ENCODE measurements around the gene ADGRD1.

The ADGRD1 gene

GRCh38 chr12:131006036-131006735, 52.5 kb downstream of the ADGRD1 start:
- no peak for DNase-seq (ENCODE audit: low read depth in 3 of 3)

DNA sequence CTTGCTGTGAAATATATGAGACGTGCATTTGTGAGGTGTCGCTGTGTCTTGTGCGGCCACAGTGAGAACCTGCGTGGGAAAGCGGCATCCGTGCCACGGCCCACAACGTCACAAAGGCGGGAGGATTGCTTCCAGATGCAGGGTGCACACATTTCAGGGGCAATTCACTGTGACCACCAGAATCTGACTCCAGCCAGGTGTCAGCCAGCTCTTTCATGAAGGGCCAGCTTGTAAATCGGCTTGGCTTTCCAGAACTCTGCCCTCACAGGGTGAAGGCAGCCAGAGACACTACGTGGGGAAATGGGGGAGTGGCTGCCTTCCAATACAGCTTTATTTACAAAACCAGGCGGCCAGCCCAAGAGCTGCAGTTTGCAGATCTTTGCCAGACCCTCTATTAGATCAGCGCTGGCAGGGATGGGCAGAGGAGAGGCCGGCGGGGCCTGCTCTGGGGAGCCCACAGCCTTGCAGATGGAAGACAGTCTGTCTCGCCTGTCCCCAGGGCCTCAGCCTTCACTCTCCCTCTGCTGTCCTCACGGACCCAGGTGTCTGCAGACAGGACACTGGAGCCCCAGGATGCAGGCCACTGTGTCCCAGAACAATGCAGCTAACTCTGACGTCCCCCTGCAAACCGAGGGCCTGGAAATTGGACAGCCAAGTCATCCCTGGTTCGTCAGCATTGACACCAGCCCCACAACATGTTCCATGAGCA, 53.5 kb downstream of the ADGRD1 start:
- no peak for DNase-seq (ENCODE audit: low read depth in 3 of 3)

GRCh38 chr12:131007740-131008117, 54.0 kb downstream of the ADGRD1 start:
- no peak for DNase-seq (ENCODE audit: low read depth in 3 of 3)

DNA sequence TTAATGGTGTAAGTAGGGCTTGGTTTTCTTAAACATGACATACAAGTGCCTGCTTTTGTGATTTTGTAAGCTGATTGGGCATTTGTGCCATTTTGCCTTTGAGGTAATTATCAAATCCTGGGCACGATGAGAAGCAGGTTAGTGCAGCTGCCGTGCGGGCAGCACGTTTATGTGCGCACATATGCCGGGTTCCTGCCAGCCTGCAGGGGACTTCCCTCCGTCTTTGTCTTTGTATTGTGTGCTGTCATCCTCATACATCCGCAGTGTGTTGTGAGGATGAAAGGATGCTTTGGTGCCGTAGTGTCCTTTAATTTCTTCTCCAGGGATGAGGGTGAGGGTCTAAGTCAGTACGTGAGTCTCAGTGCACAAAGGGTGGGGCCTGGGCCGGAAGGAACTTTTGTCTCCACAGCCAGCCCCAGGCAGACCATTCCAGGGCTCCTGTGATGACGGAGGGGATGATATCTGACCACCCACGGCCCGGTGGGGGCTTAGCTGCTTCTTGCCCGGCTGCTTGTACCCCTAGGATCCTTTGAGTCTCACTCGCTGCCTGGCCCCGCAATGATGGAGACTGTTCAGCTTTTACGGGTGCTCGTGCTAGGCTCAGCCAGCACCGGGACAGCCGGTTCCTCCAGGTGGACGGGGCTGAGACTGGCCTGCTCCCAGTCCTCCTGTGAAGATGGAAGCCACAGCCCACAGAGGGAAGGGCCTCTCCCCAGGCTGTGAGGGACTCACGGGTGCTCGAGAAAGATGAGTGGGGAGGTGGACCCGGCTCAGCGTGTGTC, 54.6 kb downstream of the ADGRD1 start:
- no peak for DNase-seq (ENCODE audit: low read depth in 3 of 3)

DNA sequence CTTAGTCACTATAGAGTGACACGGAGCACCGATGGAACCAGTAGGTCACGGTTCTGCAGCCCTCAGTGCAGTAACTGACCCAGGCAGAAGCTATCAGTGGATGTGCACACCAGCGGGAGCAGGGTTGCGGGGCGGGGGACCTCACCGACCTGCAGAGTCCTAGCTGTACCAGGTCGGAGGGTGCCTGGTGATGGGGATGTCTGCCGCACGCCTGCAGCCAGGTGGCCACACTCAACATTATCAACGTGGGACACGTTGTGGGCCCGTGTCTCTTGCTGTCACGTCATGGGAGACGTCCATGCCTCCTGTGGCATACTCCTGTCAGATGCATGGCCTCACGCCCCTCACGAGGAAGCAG, 55.2 kb downstream of the ADGRD1 start:
- DNase-seq (ENCODE audit: low read depth in 3 of 3) = no peak

DNA sequence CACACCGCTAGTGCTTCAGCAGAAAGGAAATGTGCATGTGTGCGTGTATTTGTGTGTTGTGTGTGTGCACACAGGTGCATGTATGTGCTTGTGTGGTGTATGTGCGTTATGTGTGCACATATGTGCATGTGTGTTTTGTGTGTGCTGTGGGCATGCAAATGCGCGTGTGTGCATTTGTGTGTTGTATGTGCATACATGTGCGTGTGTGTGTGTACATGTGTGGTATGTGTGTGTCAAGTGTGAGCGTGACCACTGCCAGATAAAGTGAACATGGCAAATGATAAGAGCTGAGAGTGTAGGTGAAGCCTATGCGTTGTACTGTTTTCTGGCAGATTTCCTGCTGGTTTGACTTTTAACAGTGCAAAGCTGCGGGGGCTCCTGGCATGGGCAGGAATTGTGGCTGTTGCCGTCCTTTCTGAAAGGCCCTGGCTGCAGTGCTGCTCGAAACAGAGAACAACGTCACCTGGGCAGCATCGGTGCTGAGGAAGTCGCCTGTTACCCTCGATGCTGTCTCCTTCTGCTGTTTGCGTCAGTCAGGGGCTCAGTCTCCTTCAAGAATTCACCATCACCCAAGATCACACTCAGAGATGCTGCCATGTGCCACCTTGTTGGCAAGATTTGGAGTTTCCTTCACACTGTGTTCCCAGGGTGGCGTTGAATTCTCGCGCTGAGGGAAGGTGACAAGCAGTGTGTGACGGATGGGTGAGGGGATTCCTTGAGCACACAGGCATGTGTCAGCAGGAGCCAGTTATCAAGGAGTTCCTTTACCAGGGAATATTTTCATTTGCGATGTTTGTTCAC, 56.1 kb downstream of the ADGRD1 start:
- no peak for DNase-seq (ENCODE audit: low read depth in 3 of 3)

DNA sequence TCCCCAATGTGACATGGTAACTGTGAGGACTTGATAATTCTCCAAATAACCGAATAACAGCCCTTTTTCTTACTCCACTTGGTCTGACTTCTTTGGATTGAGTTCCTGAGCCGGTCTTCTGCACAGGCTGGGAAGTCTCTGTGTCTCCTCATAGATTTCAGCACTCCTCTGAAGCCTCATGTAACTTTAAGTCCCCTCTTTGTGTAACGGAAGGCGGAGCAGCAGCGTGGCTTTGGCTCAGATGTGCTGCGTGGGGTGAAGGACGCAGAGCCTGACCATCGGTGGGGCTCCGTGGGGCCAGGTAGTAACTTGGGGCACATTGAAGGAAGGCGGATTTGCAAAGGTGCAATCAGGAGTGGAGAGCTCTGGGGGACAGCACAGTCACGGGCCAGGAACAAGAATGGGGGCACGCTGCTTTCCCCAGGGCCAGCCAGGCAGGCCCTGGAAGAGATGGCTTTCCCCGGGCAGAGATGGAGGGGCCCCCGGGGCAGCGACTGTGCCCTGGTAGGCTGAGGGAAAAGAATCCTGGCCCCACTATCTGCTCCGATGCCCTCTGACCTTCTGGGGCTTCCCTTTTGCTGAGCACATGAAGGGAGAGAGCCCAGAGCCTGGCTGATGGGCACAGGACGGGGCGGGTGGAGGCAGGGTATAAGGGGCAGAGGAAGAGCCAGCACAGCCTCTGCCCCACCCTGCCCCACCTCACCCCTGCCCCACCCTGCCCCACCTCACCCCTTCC, 56.9 kb downstream of the ADGRD1 start:
- DNase-seq (ENCODE audit: low read depth in 3 of 3) = no peak

- no peak for DNase-seq (ENCODE audit: low read depth in 3 of 3)
These were observed 57.7 kb downstream of the ADGRD1 start for GRCh38 chr12:131011165-131012079.

DNA sequence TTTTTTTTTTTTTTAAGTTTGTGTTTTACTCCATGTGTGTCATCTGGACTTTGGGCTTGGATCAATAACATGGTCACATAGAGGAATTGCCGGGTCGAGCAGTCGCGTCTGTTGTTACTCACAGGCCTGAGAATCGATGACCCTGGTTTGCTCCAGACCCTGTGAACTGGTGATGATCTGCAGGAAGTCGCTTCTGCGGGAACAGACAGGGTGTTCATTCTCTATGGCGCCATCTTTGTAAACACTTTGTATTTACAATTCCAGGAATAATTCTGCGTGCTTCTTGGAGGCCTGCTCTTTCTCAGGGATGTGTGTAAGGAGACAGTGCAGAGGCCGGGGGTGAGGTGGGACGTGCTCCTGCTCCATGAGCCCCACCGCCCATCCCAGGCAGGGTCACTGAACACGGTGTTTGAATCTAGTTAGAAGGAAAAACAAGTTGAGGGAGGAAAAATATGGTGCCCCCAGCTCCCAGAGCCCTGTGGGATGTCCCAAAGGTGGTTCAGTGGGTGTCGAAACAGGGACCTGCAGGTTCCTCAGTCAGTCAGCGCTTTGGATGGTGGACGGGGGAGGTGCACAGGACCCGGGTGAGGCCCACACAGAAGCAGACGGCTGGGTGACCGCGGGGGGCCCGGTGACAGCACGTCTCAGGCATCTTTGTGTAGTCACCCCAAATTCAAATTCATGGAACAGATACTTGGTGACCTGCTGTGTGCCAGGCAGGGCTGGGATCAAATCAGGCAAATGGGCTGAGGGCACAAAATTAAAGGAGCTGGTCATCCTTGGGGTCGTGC, 58.8 kb downstream of the ADGRD1 start:
- DNase-seq (ENCODE audit: low read depth in 3 of 3) = no peak

DNA sequence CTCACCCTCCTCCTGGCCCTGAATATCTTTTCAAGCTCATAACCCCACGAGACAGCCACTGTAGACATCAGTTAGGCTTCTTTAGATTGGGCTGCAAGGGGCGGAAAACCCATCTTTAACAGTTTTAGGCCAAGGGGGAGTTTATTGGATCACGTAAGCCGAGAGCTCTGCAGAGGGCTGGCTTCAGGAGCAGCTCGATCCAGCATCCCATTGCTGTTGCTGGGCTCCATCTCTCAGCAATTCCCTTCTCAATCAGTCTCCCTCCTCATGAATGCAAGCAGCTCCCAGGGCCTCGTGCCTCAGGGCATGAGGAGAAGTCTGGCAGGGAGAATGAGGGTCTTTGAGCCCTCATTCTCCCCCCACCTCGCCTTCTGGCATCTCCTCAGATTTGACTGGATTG, 59.4 kb downstream of the ADGRD1 start:
- DNase-seq (ENCODE audit: low read depth in 3 of 3) = no peak

DNA sequence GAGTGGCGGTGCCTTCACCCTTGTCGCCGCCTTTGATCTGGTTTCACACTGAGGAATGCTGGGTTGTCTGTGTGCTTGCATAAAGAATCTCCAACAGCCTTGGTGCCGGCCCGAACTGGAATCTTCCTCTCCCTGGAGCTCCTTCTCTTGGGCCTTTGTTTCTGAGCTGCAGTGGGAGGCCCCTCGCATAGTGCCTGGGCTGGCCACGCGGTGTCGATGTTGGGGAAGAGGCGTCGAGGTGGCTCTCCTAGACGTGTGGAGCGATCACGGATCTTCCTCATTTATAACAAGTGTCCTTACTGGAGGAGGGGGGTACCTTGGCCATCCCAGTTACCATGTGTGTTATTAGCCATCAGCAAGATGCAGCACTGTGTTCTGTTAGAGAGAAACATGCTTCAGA, 60.6 kb downstream of the ADGRD1 start:
- DNase-seq (ENCODE audit: low read depth in 3 of 3) = no peak

DNA sequence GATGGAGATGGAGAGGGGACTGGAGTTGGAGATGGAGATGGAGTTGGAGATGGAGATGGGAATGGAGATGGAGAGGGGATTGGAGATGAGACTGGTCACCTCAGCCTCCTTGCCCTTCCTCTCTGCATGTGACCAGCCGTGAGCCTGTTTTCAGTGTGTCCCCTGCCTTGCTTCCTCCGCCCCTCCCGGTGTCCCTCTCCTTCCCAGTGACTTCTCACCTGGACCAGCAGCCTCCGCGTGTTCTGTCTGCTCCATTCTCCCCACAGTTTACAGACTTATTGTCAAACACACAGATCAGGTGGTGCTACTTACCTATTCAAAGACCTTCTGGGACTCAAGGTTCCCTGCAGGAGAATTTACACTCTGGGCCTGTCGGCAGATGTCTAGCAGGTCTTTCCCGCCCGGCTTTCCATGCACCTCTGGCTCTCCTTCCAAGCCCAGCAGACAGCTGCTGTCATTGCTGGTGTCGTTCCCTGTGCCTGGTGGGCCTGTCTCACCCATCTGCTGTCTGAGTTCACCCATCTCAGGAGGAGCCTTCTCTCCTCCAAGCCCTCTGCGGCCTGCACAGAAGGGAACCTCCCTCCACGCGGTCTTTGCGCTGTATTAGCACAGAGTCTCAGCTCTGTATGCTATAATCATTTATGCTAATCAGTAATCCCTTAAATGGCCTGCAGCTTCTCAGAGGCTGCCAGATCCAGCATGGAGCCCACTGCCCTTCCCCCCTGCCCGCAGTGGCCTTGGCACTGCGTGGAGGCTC, 62.1 kb downstream of the ADGRD1 start:
- no peak for DNase-seq (ENCODE audit: low read depth in 3 of 3)

DNA sequence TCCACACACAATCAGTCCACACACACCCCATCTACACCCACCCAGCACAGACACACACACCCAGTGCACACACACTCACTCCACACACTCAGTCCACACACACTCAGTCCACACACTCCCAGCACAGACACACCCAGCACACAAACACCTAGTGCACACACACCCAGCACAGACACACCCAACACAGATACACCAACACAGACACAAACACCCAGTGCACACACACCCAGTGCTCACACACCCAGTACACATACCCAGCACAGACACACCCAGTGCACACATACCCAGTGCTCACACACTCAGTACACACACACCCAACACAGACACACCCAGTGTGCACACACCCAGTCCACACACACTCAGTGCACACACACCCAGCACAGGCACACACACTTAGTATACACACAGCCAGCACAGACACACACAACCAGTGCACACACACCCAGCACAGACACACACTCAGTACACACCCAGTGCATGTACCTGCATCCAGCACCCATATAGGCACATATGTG, 63.8 kb downstream of the ADGRD1 start:
- DNase-seq (ENCODE audit: low read depth in 3 of 3) = no peak

DNA sequence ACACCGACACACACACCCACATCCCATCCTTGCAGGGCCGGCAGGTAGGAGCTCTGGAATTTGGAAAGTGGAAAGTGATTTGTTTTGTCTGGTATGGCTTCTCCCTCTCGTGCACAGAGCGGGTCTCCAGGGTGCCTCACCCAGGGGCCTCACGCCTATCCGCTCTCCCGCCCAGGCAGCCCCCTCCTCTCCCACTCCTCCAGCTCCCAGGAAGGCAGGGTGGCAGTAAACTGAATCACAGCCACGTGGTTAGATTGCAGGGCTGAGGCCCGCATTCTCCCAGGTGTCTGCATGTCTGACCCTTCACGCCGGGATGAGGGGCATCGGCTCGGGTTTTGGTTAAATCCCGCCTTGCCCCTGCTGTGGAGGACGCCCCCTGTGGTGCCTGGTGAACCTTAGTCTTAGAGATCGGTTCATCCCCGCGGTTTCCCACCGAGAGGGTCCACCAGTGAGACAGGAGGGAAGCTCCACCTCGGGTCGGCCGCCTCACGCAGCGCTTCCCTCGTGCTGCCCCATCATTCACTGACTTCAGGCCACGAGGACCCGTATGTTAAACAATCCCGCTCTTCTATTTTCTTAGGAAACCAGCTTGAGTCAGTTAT, 64.4 kb downstream of the ADGRD1 start:
- no peak for DNase-seq (ENCODE audit: low read depth in 3 of 3)

DNA sequence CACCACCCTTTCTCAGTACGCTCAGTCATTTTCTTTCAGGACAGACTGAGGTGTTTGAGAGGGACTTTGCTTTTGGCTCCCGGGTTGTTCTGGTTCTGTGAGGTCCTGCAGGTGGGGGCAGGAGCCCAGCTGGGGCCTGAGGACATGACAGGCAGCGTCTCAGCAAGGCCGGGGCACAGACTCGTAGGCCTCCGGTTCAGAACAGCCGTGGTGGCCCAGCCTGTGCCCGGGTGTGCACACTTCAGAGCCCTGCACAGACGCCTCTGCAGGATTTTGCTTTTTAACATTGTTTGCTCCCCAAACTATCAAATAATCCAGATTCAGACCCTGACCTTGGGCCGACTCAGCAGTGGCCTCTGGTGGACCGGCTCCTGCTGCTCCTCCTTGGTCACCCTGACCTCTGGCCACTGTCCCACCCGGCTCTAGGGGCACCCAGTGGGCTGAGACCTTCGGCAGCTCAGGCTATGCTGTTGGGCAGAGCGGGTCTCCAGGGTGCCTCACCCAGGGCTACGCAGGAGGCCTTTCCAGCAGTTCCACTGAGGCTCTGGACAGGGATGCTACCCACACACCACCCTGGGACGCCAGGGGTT, 65.2 kb downstream of the ADGRD1 start:
- no peak for DNase-seq (ENCODE audit: low read depth in 3 of 3)

- DNase-seq (ENCODE audit: low read depth in 3 of 3) = no peak
These were observed 66.8 kb downstream of the ADGRD1 start for GRCh38 chr12:131020326-131021153.

- DNase-seq (ENCODE audit: low read depth in 3 of 3) = no peak
These were observed 67.4 kb downstream of the ADGRD1 start for GRCh38 chr12:131021154-131021541.

Measured in stimulated activated CD4-positive, alpha-beta T cell treated with anti-CD3 and anti-CD28 coated beads, TNF-alpha, amount 100 ng/mL, for 48 hours (primary cell).